Neural progenitor cell (in vitro differentiated cells): ENCODE results near the gene CYP2C19. TPM values are rescaled to one million over a fixed set of nuclear protein-coding genes. Genes with fewer than 3 reads are reported as not detected.
"Not testable (repeated sequence)": the region's sequence is repeated elsewhere in the genome, so short reads cannot be mapped to it uniquely, and the experiment has no call there.

Experiments
- DNase-seq: peaks from one replicate; pipeline ENCODE4 v3.0.0-alpha.2; 2016; ENCODE audit warnings: low spot score
- H2AFZ ChIP-seq: fragments of 200-600 bp; sonication (generic); replicated peaks from 2 replicates; pipeline ENCODE4 v1.6.1; 2016; ENCODE audit warnings: antibody characterized with exemption
- H3F3A ChIP-seq: fragments of 200-600 bp; sonication (generic); 2 replicates; pipeline ENCODE4 v1.6.1; 2016; ENCODE audit warnings: antibody characterized with exemption, low read depth
- H3K27ac ChIP-seq: fragments of 200-600 bp; sonication (generic); 2 replicates; pipeline ENCODE4 v1.5.1; 2016; ENCODE audit warnings: mild to moderate bottlenecking
- H3K27me3 ChIP-seq: fragments of 200-600 bp; sonication (generic); 2 replicates; pipeline ENCODE4 v1.6.1; 2016; ENCODE audit warnings: mild to moderate bottlenecking, moderate library complexity
- H3K36me3 ChIP-seq: fragments of 200-600 bp; sonication (generic); 2 replicates; pipeline ENCODE4 v1.5.1; 2016
- H3K4me1 ChIP-seq: fragments of 200-600 bp; sonication (generic); 2 replicates; pipeline ENCODE4 v1.6.1; 2016; ENCODE audit warnings: mixed run types
- H3K4me2 ChIP-seq: fragments of 200-600 bp; sonication (generic); 2 replicates; pipeline ENCODE4 v1.6.1; 2016
- H3K4me3 ChIP-seq: fragments of 200-600 bp; sonication (generic); 2 replicates; pipeline ENCODE4 v1.5.1; 2016
- H3K79me2 ChIP-seq: fragments of 200-600 bp; sonication (generic); 2 replicates; pipeline ENCODE4 v1.6.1; 2016; ENCODE audit warnings: low read depth
- H3K9ac ChIP-seq: fragments of 200-600 bp; sonication (generic); 2 replicates; pipeline ENCODE4 v1.6.1; 2016
- H3K9me3 ChIP-seq: fragments of 200-600 bp; sonication (generic); 2 replicates; pipeline ENCODE4 v1.5.1; 2016; ENCODE audit warnings: low read depth
- H4K20me1 ChIP-seq: fragments of 200-600 bp; sonication (generic); 2 replicates; pipeline ENCODE4 v1.6.1; 2016; ENCODE audit warnings: low read depth
- H3K27ac Mint-ChIP-seq: 3 replicates; pipeline ENCODE4 v1.8.0; 2021; ENCODE audit warnings: mixed read lengths
- H3K27me3 Mint-ChIP-seq: 2 replicates; pipeline ENCODE4 v1.8.0; 2022; ENCODE audit warnings: low read depth, mild to moderate bottlenecking, inconsistent platforms, moderate library complexity, mixed read lengths; ENCODE audit not compliant: insufficient read depth
- H3K36me3 Mint-ChIP-seq: 3 replicates; pipeline ENCODE4 v1.8.0; 2021; ENCODE audit warnings: mixed read lengths
- H3K4me1 Mint-ChIP-seq: 3 replicates; pipeline ENCODE4 v1.8.0; 2021; ENCODE audit warnings: mixed read lengths
- H3K4me3 Mint-ChIP-seq: 3 replicates; pipeline ENCODE4 v1.8.0; 2021; ENCODE audit warnings: mild to moderate bottlenecking, moderate library complexity, mixed read lengths
- H3K9me3 Mint-ChIP-seq: 3 replicates; pipeline ENCODE4 v1.8.0; 2020; ENCODE audit warnings: mixed read lengths
- EZH2 ChIP-seq: fragments of 200-600 bp; sonication (generic); IDR thresholded peaks from 2 replicates; pipeline ENCODE4 v1.6.1; 2017; ENCODE audit warnings: antibody characterized with exemption, mild to moderate bottlenecking, moderate library complexity
- EZH2phosphoT487 ChIP-seq: fragments of 200-600 bp; sonication (generic); IDR thresholded peaks from 2 replicates; pipeline ENCODE4 v1.6.1; 2017; ENCODE audit warnings: antibody characterized with exemption
- total RNA-seq: library from RNA; depleted of rRNA; stranded (reverse); fragments of >200 nt; gene quantifications from 2 replicates; pipeline ENCODE4 v1.2.3, GENCODE V29; 2015; ENCODE audit warnings: low replicate concordance
- TF ChIP-seq, protein P1 (sequence below): fragments of 200-600 bp; sonication (generic); IDR thresholded peaks from 2 replicates; pipeline ENCODE4 v1.5.1; 2017; ENCODE audit warnings: antibody characterized with exemption, mild to moderate bottlenecking

The CYP2C19 gene
- total RNA-seq, 1 donor from 2014 or later: not detected

DNA sequence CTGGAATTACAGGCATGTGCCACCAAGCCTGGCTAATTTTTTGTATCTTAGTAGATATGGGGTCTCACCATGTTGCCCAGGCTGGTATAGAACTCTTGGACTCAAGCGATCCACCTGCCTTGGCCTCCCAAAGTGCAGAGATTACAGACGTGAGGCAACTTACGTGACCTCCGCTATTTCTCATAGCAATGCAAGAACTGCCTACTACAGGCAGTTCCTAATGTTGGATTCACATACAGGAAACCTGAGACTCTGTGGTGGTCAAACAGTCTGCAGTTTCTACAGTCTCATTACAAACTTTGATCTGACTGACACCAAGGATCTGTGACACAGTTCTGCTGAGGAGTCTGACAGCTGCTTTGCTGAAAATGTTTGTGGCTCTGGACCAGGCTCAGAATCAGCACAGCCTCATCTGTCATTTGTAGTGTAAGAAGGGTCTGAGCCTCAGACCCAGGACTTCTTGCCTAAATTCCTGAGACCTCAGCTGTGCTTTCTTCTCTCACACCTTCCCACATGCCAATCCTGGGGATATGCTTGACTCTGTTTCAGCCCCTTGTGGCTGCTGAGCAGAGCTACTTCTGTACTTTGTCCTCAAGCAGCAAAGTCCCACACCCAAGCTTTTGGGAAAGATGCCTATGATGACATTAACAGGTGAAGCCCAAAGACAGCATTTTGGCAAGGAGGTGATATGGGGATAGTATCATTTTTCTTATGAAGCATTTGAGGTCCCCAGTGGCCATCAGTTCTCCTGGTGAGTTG, 128.0 kb downstream of the CYP2C19 start:
- Histone ChIP-seq H3K27ac (no peak overlapping the region), H3K36me3 (no peaks in the 10 kb centered on the region), H3K9me3 (no peaks in the 10 kb centered on the region), H4K20me1 (no peaks in the 10 kb centered on the region), H3K27me3 (peaks cover 7% of the 10 kb centered on the region), H3F3A (no peaks in the 10 kb centered on the region), H3K4me3 (no peak overlapping the region), H3K9ac (no peak overlapping the region), H3K4me2 (no peak overlapping the region), H2AFZ (no peak overlapping the region), H3K4me1 (no peaks in the 10 kb centered on the region), H3K79me2 (no peaks in the 10 kb centered on the region)
- no peaks in the 10 kb centered on the region for H3K27me3 Mint-ChIP-seq
- TF ChIP-seq EZH2: no peak
- TF ChIP-seq EZH2phosphoT487: no peak
- TF ChIP-seq, protein P1, sequence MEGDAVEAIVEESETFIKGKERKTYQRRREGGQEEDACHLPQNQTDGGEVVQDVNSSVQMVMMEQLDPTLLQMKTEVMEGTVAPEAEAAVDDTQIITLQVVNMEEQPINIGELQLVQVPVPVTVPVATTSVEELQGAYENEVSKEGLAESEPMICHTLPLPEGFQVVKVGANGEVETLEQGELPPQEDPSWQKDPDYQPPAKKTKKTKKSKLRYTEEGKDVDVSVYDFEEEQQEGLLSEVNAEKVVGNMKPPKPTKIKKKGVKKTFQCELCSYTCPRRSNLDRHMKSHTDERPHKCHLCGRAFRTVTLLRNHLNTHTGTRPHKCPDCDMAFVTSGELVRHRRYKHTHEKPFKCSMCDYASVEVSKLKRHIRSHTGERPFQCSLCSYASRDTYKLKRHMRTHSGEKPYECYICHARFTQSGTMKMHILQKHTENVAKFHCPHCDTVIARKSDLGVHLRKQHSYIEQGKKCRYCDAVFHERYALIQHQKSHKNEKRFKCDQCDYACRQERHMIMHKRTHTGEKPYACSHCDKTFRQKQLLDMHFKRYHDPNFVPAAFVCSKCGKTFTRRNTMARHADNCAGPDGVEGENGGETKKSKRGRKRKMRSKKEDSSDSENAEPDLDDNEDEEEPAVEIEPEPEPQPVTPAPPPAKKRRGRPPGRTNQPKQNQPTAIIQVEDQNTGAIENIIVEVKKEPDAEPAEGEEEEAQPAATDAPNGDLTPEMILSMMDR: no peak
- H3K36me3 Mint-ChIP-seq: no peaks in the 10 kb centered on the region
- H3K4me1 Mint-ChIP-seq: no peaks in the 10 kb centered on the region
- no peaks in the 10 kb centered on the region for H3K9me3 Mint-ChIP-seq
- H3K4me3 Mint-ChIP-seq: no peak overlapping the region
- no peak for DNase-seq
- H3K27ac Mint-ChIP-seq: no peak overlapping the region

DNA sequence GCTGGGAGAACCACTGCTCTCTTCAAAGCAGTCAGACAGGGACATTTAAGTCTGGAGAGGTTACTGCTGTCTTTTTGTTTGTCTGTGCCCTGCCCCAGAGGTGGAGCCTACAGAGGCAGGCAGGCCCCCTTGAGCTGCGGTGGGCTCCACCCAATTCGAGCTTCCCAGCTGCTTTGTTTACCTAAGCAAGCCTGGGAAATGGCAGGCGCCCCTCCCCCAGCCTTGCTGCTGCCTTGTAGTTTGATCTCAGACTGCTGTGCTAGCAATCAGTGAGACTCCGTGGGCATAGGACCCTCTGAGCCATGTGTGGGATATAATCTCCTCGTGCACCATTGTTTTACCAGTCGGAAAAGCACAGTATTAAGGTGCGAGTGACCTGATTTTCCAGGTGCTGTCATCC, 135.9 kb downstream of the CYP2C19 start:
- H2AFZ ChIP-seq, H3K9ac ChIP-seq, DNase-seq, H4K20me1 ChIP-seq, H3K36me3 ChIP-seq, H3K27me3 Mint-ChIP-seq, H3K4me1 Mint-ChIP-seq, H3K79me2 ChIP-seq, H3K27ac Mint-ChIP-seq, H3K27ac ChIP-seq, H3F3A ChIP-seq, H3K4me2 ChIP-seq, H3K9me3 ChIP-seq, H3K4me3 Mint-ChIP-seq, H3K36me3 Mint-ChIP-seq, H3K4me3 ChIP-seq, H3K27me3 ChIP-seq: not testable (repeated sequence)
- H3K4me1 ChIP-seq: peaks cover 11% of the 10 kb centered on the region
- peaks cover 13% of the 10 kb centered on the region for H3K9me3 Mint-ChIP-seq

DNA sequence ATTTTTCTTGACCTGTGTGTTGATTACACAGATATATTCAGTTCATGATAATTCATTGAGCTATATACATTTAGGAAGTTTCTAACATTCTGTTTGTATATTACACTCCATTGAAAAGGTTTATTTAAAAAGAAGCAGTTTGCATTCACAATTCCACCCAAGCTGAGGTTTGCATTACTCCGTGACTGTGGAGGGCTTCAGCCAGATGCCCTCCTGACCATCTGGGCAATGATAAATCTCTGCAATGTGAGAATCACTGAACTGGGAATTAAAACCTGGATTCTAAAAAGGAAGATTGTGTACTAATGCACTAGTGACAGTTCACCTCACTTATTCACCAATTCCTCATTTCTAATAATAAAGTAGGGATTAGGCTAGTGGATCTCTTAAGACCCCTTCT, 139.6 kb downstream of the CYP2C19 start:
- Histone ChIP-seq H3K27me3 (no peaks in the 10 kb centered on the region), H3K9ac (no peak overlapping the region), H3K4me1 (peaks cover 11% of the 10 kb centered on the region), H3K4me3 (no peak overlapping the region), H3F3A (no peaks in the 10 kb centered on the region), H4K20me1 (no peaks in the 10 kb centered on the region), H3K4me2 (peak overlapping the region; percentile 45), H3K79me2 (no peaks in the 10 kb centered on the region), H2AFZ (no peak overlapping the region), H3K36me3 (no peaks in the 10 kb centered on the region), H3K9me3 (no peaks in the 10 kb centered on the region), H3K27ac (no peak overlapping the region)
- Mint-ChIP-seq H3K4me1 (no peaks in the 10 kb centered on the region), H3K27me3 (peaks cover 4% of the 10 kb centered on the region), H3K27ac (no peak overlapping the region), H3K9me3 (peaks cover 9% of the 10 kb centered on the region), H3K4me3 (no peak overlapping the region), H3K36me3 (no peaks in the 10 kb centered on the region)
- TF ChIP-seq EZH2phosphoT487: no peak
- TF ChIP-seq, protein P1: no peak
- no peak for TF ChIP-seq EZH2
- no peak for DNase-seq

- Histone ChIP-seq H3K4me1 (peaks cover 11% of the 10 kb centered on the region), H3K79me2 (no peaks in the 10 kb centered on the region), H4K20me1 (no peaks in the 10 kb centered on the region), H2AFZ (no peak overlapping the region), H3K9ac (no peak overlapping the region), H3K27ac (no peak overlapping the region), H3K4me3 (no peak overlapping the region), H3K27me3 (no peaks in the 10 kb centered on the region), H3K9me3 (peaks cover 3% of the 10 kb centered on the region), H3K36me3 (no peaks in the 10 kb centered on the region), H3K4me2 (peak overlapping the region; percentile 45), H3F3A (no peaks in the 10 kb centered on the region)
- Mint-ChIP-seq H3K36me3 (no peaks in the 10 kb centered on the region), H3K27ac (no peak overlapping the region), H3K27me3 (peaks cover 4% of the 10 kb centered on the region), H3K4me3 (no peak overlapping the region), H3K9me3 (peaks cover 9% of the 10 kb centered on the region), H3K4me1 (no peaks in the 10 kb centered on the region)
- no peak for DNase-seq
- TF ChIP-seq, protein P1: no peak
- no peak for TF ChIP-seq EZH2phosphoT487
- no peak for TF ChIP-seq EZH2
Measured at GRCh38 chr10:94902570-94902969, 140.1 kb downstream of the CYP2C19 start.
